CD8-positive, alpha-beta memory T cell (primary cell): Measurements from ENCODE around the gene SH3BP5. TPM values are rescaled to one million over a fixed set of nuclear protein-coding genes. Genes with fewer than 3 reads are reported as not detected.

ENCODE experiments used
- CTCF ChIA-PET: fragments of 350-600 bp; sonication (Branson Sonifier 250); formaldehyde crosslinking; loops from one replicate; lab custom pipeline; 2021; ENCODE audit warnings: antibody characterized with exemption; lab: Charles Lee
- POLR2A ChIA-PET: fragments of 350-600 bp; sonication (Branson Sonifier 250); formaldehyde crosslinking; loops from one replicate; lab custom pipeline; 2021; ENCODE audit warnings: antibody characterized with exemption; lab: Charles Lee
- DNase-seq, 5 donors: peaks; one replicate each; pipeline versions ENCODE4 v3.0.0 to v3.0.0-alpha.2; 2020 to 2022; ENCODE audit warnings: mixed read lengths in 1 of 5
- H3K27ac ChIP-seq: one replicate; pipeline ENCODE4 v1.7.0; 2013; ENCODE audit warnings: low read depth, mild to moderate bottlenecking, low read length, moderate library complexity
- H3K27me3 ChIP-seq: 2 replicates; pipeline ENCODE4 v1.7.0; 2013; ENCODE audit warnings: low read length, mild to moderate bottlenecking; ENCODE audit not compliant: insufficient read depth, poor library complexity, severe bottlenecking
- H3K36me3 ChIP-seq: 2 replicates; pipeline ENCODE4 v1.7.0; 2013; ENCODE audit warnings: mild to moderate bottlenecking, low read length, moderate library complexity; ENCODE audit not compliant: insufficient read depth
- H3K4me1 ChIP-seq: 2 replicates; pipeline ENCODE4 v1.7.0; 2013; ENCODE audit warnings: mild to moderate bottlenecking, low read length, moderate library complexity; ENCODE audit not compliant: insufficient read depth
- H3K4me3 ChIP-seq: 2 replicates; pipeline ENCODE4 v1.7.0; 2013; ENCODE audit warnings: mild to moderate bottlenecking, low read length
- H3K9me3 ChIP-seq: 2 replicates; pipeline ENCODE4 v1.7.0; 2013; ENCODE audit warnings: mild to moderate bottlenecking, low read length
- H3K27ac Mint-ChIP-seq, 8 donors: one replicate each; pipeline ENCODE4 v1.8.0; 2020 to 2021; ENCODE audit warnings: mixed read lengths in 8 of 8, mild to moderate bottlenecking in 6 of 8, inconsistent platforms in 3 of 8, moderate library complexity in 3 of 8
- H3K27me3 Mint-ChIP-seq, 2 donors: one replicate each; pipeline ENCODE4 v1.8.0; 2020 to 2021; ENCODE audit warnings: mixed read lengths in 2 of 2, mild to moderate bottlenecking in 1 of 2, moderate library complexity in 1 of 2
- H3K36me3 Mint-ChIP-seq, 3 donors: one replicate each; pipeline ENCODE4 v1.8.0; 2020 to 2021; ENCODE audit warnings: mixed read lengths in 3 of 3, inconsistent platforms in 1 of 3, mild to moderate bottlenecking in 1 of 3
- H3K4me1 Mint-ChIP-seq, 3 donors: one replicate each; pipeline ENCODE4 v1.8.0; 2020 to 2021; ENCODE audit warnings: mixed read lengths in 3 of 3, inconsistent platforms in 1 of 3, mild to moderate bottlenecking in 1 of 3
- H3K4me3 Mint-ChIP-seq, 7 donors: one replicate each; pipeline ENCODE4 v1.8.0; 2020 to 2021; ENCODE audit warnings: mixed read lengths in 7 of 7, mild to moderate bottlenecking in 6 of 7, moderate library complexity in 4 of 7, inconsistent platforms in 2 of 7
- H3K9me3 Mint-ChIP-seq, 5 donors: one replicate each; pipeline ENCODE4 v1.8.0; 2020 to 2022; ENCODE audit warnings: mixed read lengths in 5 of 5, mild to moderate bottlenecking in 3 of 5, moderate library complexity in 2 of 5, inconsistent platforms in 1 of 5
- polyA plus RNA-seq: library from polyadenylated mRNA; unstranded; fragments of 300-500 nt; fragmentation: Illumina TruSeq; gene quantifications from one replicate; pipeline ENCODE4 v1.2.3, GENCODE V29; 2021
- total RNA-seq, 2 experiments: library from RNA; stranded (reverse); gene quantifications; one replicate each; pipeline ENCODE4 v1.2.3, GENCODE V29; 2021

Gene SH3BP5
- total and polyA plus RNA-seq, 3 experiments from 2014 or later = 14.2 to 84.3 (median 15.5) TPM

- Mint-ChIP-seq H3K4me3 (peak overlapping the region; percentile 5 to 72 (median 64)), H3K4me1 (peaks cover 76 to 93% (median 93%) of the 10 kb centered on the region in 3 donors), H3K27ac (peak overlapping the region; percentile 78 to 97 (median 91)), H3K27me3 (no peaks in the 10 kb centered on the region), H3K36me3 (peaks cover 0 to 31% (median 11%) of the 10 kb centered on the region in 3 donors), H3K9me3 (no peaks in the 10 kb centered on the region)
- H3K36me3 ChIP-seq = no peaks in the 10 kb centered on the region
- no peak for DNase-seq
- no peak overlapping the region for H3K4me3 ChIP-seq
- POLR2A ChIA-PET = interaction anchor here (0.6 kb wide), 2 partner anchors 58 to 975 kb away, joined by 3 read pairs; partner anchors contain the start of gene DPH3
- peaks cover 90% of the 10 kb centered on the region for H3K4me1 ChIP-seq
- H3K27me3 ChIP-seq = no peaks in the 10 kb centered on the region
- H3K27ac ChIP-seq = no peak overlapping the region
- CTCF ChIA-PET = interaction anchor here (1.7 to 3.4 kb wide), 4 partner anchors 9 to 43 kb away, joined by 4 to 16 read pairs (median 12); partner anchors contain the start of gene SH3BP5
- H3K9me3 ChIP-seq = no peaks in the 10 kb centered on the region
Observed at GRCh38 chr3:15289661-15290060, 42.7 kb downstream of the SH3BP5 start.

- H3K27me3 ChIP-seq = no peaks in the 10 kb centered on the region
- Mint-ChIP-seq H3K36me3 (peaks cover 0 to 32% (median 10%) of the 10 kb centered on the region in 3 donors), H3K4me3 (peak overlapping the region in 3 of 7 donors; percentile 8 to 64 (median 37)), H3K27ac (peak overlapping the region in 7 of 8 donors; percentile 43 to 93 (median 78)), H3K27me3 (no peaks in the 10 kb centered on the region), H3K4me1 (peaks cover 79 to 95% (median 93%) of the 10 kb centered on the region in 3 donors), H3K9me3 (no peaks in the 10 kb centered on the region)
- no peak for DNase-seq
- peaks cover 96% of the 10 kb centered on the region for H3K4me1 ChIP-seq
- no peak overlapping the region for H3K27ac ChIP-seq
- no peaks in the 10 kb centered on the region for H3K36me3 ChIP-seq
- CTCF ChIA-PET = interaction anchor here (1.0 to 3.1 kb wide), 4 partner anchors 9 to 44 kb away, joined by 5 to 16 read pairs (median 8); partner anchors contain the start of gene SH3BP5
- no peaks in the 10 kb centered on the region for H3K9me3 ChIP-seq
- H3K4me3 ChIP-seq = no peak overlapping the region
- POLR2A ChIA-PET = interaction anchor here (1.1 kb wide), 1 partner anchor 32 kb away, joined by 3 read pairs; no protein-coding TSS in a partner anchor
Observed at GRCh38 chr3:15288331-15289035, 43.9 kb downstream of the SH3BP5 start.

GRCh38 chr3:15287565-15288330, 44.6 kb downstream of the SH3BP5 start:
- no peak for DNase-seq
- Histone ChIP-seq H3K27ac (no peak overlapping the region), H3K4me3 (no peak overlapping the region), H3K9me3 (no peaks in the 10 kb centered on the region), H3K4me1 (peaks cover 95% of the 10 kb centered on the region), H3K27me3 (no peaks in the 10 kb centered on the region), H3K36me3 (no peaks in the 10 kb centered on the region)
- Mint-ChIP-seq H3K36me3 (peaks cover 0 to 32% (median 10%) of the 10 kb centered on the region in 3 donors), H3K27ac (peak overlapping the region in 5 of 8 donors; percentile 23 to 84 (median 57)), H3K4me3 (no peak overlapping the region), H3K4me1 (peaks cover 77 to 94% (median 92%) of the 10 kb centered on the region in 3 donors), H3K9me3 (no peaks in the 10 kb centered on the region), H3K27me3 (no peaks in the 10 kb centered on the region)
- POLR2A ChIA-PET = interaction anchor here (1.1 kb wide), 1 partner anchor 33 kb away, joined by 3 read pairs; no protein-coding TSS in a partner anchor
- CTCF ChIA-PET = interaction anchor here (1.2 to 2.7 kb wide), 5 partner anchors 13 to 45 kb away, joined by 3 to 11 read pairs (median 3); partner anchors contain the start of gene SH3BP5

- ChIA-PET POLR2A (interaction anchor here (0.5 kb wide), 1 partner anchor 33 kb away, joined by 3 read pairs; no protein-coding TSS in a partner anchor), CTCF (interaction anchor here (1.3 to 2.6 kb wide), 3 partner anchors 10 to 47 kb away, joined by 3 to 11 read pairs (median 6); partner anchors contain the start of gene SH3BP5)
- no peaks in the 10 kb centered on the region for H3K36me3 ChIP-seq
- Mint-ChIP-seq H3K27ac (peak overlapping the region in 5 of 8 donors; percentile 21 to 72 (median 32)), H3K36me3 (peaks cover 0 to 34% (median 12%) of the 10 kb centered on the region in 3 donors), H3K9me3 (no peaks in the 10 kb centered on the region), H3K4me3 (no peak overlapping the region), H3K4me1 (peaks cover 75 to 92% (median 90%) of the 10 kb centered on the region in 3 donors), H3K27me3 (no peaks in the 10 kb centered on the region)
- H3K4me1 ChIP-seq = peaks cover 83% of the 10 kb centered on the region
- H3K27ac ChIP-seq = no peak overlapping the region
- H3K27me3 ChIP-seq = no peaks in the 10 kb centered on the region
- H3K9me3 ChIP-seq = no peaks in the 10 kb centered on the region
- no peak for DNase-seq
- no peak overlapping the region for H3K4me3 ChIP-seq
Observed at GRCh38 chr3:15286022-15286421, 46.4 kb downstream of the SH3BP5 start.

- no peaks in the 10 kb centered on the region for H3K9me3 ChIP-seq
- no peak for DNase-seq
- H3K4me3 Mint-ChIP-seq = peak overlapping the region in 4 of 7 donors; percentile 13 to 54 (median 28)
- H3K36me3 ChIP-seq = no peaks in the 10 kb centered on the region
- ChIA-PET POLR2A (no interaction called here), CTCF (interaction anchor here (0.6 to 2.5 kb wide), 4 partner anchors 8 to 49 kb away, joined by 3 to 9 read pairs (median 5); partner anchors contain the start of gene SH3BP5)
- peaks cover 77 to 94% (median 91%) of the 10 kb centered on the region in 3 donors for H3K4me1 Mint-ChIP-seq
- H3K4me3 ChIP-seq = no peak overlapping the region
- peak overlapping the region in 6 of 8 donors; percentile 25 to 77 (median 57) for H3K27ac Mint-ChIP-seq
- no peaks in the 10 kb centered on the region for H3K27me3 Mint-ChIP-seq
- H3K27ac ChIP-seq = no peak overlapping the region
- H3K36me3 Mint-ChIP-seq = peaks cover 0 to 37% (median 17%) of the 10 kb centered on the region in 3 donors
- no peaks in the 10 kb centered on the region for H3K9me3 Mint-ChIP-seq
- peaks cover 84% of the 10 kb centered on the region for H3K4me1 ChIP-seq
- no peaks in the 10 kb centered on the region for H3K27me3 ChIP-seq
Observed at GRCh38 chr3:15284121-15284889, 48.1 kb downstream of the SH3BP5 start.

- Mint-ChIP-seq H3K4me3 (peak overlapping the region in 1 of 7 donors; percentile 72), H3K9me3 (no peaks in the 10 kb centered on the region), H3K36me3 (peaks cover 0 to 35% (median 17%) of the 10 kb centered on the region in 3 donors), H3K4me1 (peaks cover 75 to 94% (median 91%) of the 10 kb centered on the region in 3 donors), H3K27ac (peak overlapping the region in 6 of 8 donors; percentile 24 to 77 (median 64)), H3K27me3 (no peaks in the 10 kb centered on the region)
- Histone ChIP-seq H3K36me3 (no peaks in the 10 kb centered on the region), H3K27me3 (no peaks in the 10 kb centered on the region), H3K4me1 (peaks cover 82% of the 10 kb centered on the region), H3K9me3 (no peaks in the 10 kb centered on the region), H3K27ac (no peak overlapping the region), H3K4me3 (no peak overlapping the region)
- DNase-seq = no peak
- CTCF ChIA-PET = interaction anchor here (1.1 to 2.5 kb wide), 2 partner anchors 16 to 49 kb away, joined by 4 to 9 read pairs; partner anchors contain the start of gene SH3BP5
- POLR2A ChIA-PET = no interaction called here
Observed at GRCh38 chr3:15283702-15284101, 48.7 kb downstream of the SH3BP5 start.

GRCh38 chr3:15281817-15282216, 50.6 kb downstream of the SH3BP5 start:
- H3K9me3 Mint-ChIP-seq = no peaks in the 10 kb centered on the region
- H3K4me1 Mint-ChIP-seq = peaks cover 69 to 92% (median 88%) of the 10 kb centered on the region in 3 donors
- Histone ChIP-seq H3K4me1 (peaks cover 79% of the 10 kb centered on the region), H3K27me3 (no peaks in the 10 kb centered on the region), H3K27ac (no peak overlapping the region), H3K36me3 (no peaks in the 10 kb centered on the region), H3K9me3 (no peaks in the 10 kb centered on the region), H3K4me3 (no peak overlapping the region)
- ChIA-PET POLR2A (no interaction called here), CTCF (interaction anchor here (0.8 to 2.5 kb wide), 3 partner anchors 14 to 49 kb away, joined by 3 to 9 read pairs (median 3); no protein-coding TSS in a partner anchor)
- peaks cover 0 to 25% (median 15%) of the 10 kb centered on the region in 3 donors for H3K36me3 Mint-ChIP-seq
- no peaks in the 10 kb centered on the region for H3K27me3 Mint-ChIP-seq
- peak overlapping the region in 1 of 8 donors; percentile 41 for H3K27ac Mint-ChIP-seq
- no peak overlapping the region for H3K4me3 Mint-ChIP-seq
- DNase-seq = no peak
